SK-N-SH treated with all-trans-retinoic acid at 6 μM for 48 hours (cell line): ENCODE data around the gene TNNC2.

Experiments used
- ATAC-seq: fragments of 200-7000 bp; cut with Tn5 transposase; 3 replicates; pipeline ENCODE4 v1.9.1; 2020; ENCODE audit warnings: mild to moderate bottlenecking, moderate library complexity
- ARNTL ChIP-seq: fragments of 450-650 bp; formaldehyde crosslinking; IDR thresholded peaks from 2 replicates; pipeline ENCODE4 v1.5.0; 2020; ENCODE audit warnings: low read depth, mild to moderate bottlenecking, moderate library complexity, borderline replicate concordance
- BACH2 ChIP-seq: fragments of 250-450 bp; sonication (Bioruptor Pico); IDR thresholded peaks from 2 replicates; pipeline ENCODE4 v1.9.0; 2021; ENCODE audit warnings: mild to moderate bottlenecking, borderline replicate concordance
- CSDC2 ChIP-seq: fragments of 250-450 bp; sonication (Bioruptor Pico); IDR thresholded peaks from 2 replicates; pipeline ENCODE4 v1.5.0; 2020; ENCODE audit warnings: mild to moderate bottlenecking, moderate library complexity
- GLIS3 ChIP-seq: fragments of 250-450 bp; sonication (Bioruptor Pico); IDR thresholded peaks from 2 replicates; pipeline ENCODE4 v1.5.0; 2020; ENCODE audit warnings: mild to moderate bottlenecking, moderate library complexity
- ISL1 ChIP-seq: fragments of 250-450 bp; sonication (Bioruptor Pico); IDR thresholded peaks from 2 replicates; pipeline ENCODE4 v2.1.2; 2022; ENCODE audit warnings: mild to moderate bottlenecking, moderate library complexity
- PPARA ChIP-seq: fragments of 250-450 bp; sonication (Bioruptor Pico); IDR thresholded peaks from 2 replicates; pipeline ENCODE4 v1.5.0; 2020; ENCODE audit warnings: mild to moderate bottlenecking, borderline replicate concordance
- SNAI2 ChIP-seq: fragments of 250-450 bp; sonication (Bioruptor Pico); IDR thresholded peaks from 2 replicates; pipeline ENCODE4 v1.5.0; 2020; ENCODE audit warnings: mild to moderate bottlenecking, moderate library complexity
- TCF4 ChIP-seq: fragments of 250-450 bp; sonication (Bioruptor Pico); IDR thresholded peaks from 2 replicates; pipeline ENCODE4 v1.8.0; 2021; ENCODE audit warnings: mild to moderate bottlenecking, moderate library complexity, borderline replicate concordance
- TOX ChIP-seq: fragments of 250-450 bp; sonication (Bioruptor Pico); IDR thresholded peaks from 2 replicates; pipeline ENCODE4 v1.8.0; 2021; ENCODE audit warnings: mild to moderate bottlenecking, moderate library complexity, borderline replicate concordance
- ZC3H10 ChIP-seq: fragments of 250-450 bp; sonication (Bioruptor Pico); IDR thresholded peaks from 2 replicates; pipeline ENCODE4 v1.5.1; 2021; ENCODE audit warnings: mild to moderate bottlenecking, moderate library complexity
- ZFP3 ChIP-seq: fragments of 250-450 bp; sonication (Bioruptor Pico); IDR thresholded peaks from 2 replicates; pipeline ENCODE4 v1.5.0; 2020; ENCODE audit warnings: mild to moderate bottlenecking, moderate library complexity
- ZNF565 ChIP-seq: fragments of 450-650 bp; formaldehyde crosslinking; conservative IDR thresholded peaks from 2 replicates; pipeline ENCODE4 v1.5.0; 2020; ENCODE audit warnings: low read depth, mild to moderate bottlenecking, moderate library complexity
- ZNF8 ChIP-seq: fragments of 450-650 bp; formaldehyde crosslinking; IDR thresholded peaks from 2 replicates; pipeline ENCODE4 v1.5.0; 2020; ENCODE audit warnings: mild to moderate bottlenecking, moderate library complexity
- TF ChIP-seq, protein P1 (sequence below): fragments of 250-450 bp; sonication (Bioruptor Pico); IDR thresholded peaks from 2 replicates; pipeline ENCODE4 v1.8.0; 2020; ENCODE audit warnings: mild to moderate bottlenecking, moderate library complexity, borderline replicate concordance
- TF ChIP-seq, protein P2 (sequence below): fragments of 250-450 bp; sonication (Bioruptor Pico); IDR thresholded peaks from 2 replicates; pipeline ENCODE4 v1.8.0; 2021; ENCODE audit warnings: low read depth, mild to moderate bottlenecking, moderate library complexity, borderline replicate concordance
- TF ChIP-seq, protein P3 (sequence below): fragments of 250-450 bp; sonication (Bioruptor Pico); IDR thresholded peaks from 2 replicates; pipeline ENCODE4 v1.5.1; 2020; ENCODE audit warnings: low read depth, mild to moderate bottlenecking, moderate library complexity
- TF ChIP-seq, protein P4 (sequence below): fragments of 250-450 bp; sonication (Bioruptor Pico); IDR thresholded peaks from 2 replicates; pipeline ENCODE4 v1.5.1; 2021; ENCODE audit warnings: mild to moderate bottlenecking, moderate library complexity

TNNC2 gene

DNA sequence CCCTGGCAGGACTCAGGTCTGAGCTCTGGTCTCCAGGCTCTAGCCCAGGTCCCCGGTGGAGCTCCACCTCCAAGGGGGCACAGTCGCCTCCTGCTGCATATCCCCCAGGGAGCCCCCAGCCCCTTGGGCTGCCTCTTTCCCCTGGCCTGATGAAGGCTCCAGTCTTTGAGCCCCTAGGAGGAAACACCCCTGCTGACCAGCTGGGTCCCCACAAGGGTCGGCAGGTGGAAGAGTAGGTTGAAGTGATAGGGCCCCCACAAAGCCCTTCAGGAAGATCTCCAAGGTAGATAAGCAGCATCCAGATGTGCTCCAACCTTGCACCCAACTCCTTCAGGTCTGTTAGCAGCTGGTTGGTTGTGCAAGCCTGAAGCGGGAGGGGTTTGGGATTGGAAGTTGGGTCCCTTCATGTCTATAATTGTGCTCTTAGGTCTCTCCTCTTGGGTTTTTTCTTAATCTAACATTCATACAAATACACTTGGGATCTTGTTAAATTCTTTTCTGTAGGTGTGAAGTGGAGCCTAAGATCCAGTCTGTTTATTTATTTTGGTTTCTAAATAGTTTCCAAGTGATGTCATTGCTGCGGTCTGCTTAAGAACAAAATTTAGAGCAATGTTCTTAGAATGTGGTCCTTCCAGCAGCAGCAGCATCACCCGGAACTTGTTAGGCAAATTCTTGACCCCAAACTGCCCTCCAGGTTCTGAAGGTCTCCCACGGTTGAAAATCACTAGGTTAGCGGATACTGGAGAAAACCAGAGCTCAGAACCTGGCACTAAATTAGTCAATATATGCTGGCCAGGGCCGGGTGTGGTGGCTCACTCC lies 9.5 kb downstream of the TNNC2 start:
- TF ChIP-seq, protein P1, sequence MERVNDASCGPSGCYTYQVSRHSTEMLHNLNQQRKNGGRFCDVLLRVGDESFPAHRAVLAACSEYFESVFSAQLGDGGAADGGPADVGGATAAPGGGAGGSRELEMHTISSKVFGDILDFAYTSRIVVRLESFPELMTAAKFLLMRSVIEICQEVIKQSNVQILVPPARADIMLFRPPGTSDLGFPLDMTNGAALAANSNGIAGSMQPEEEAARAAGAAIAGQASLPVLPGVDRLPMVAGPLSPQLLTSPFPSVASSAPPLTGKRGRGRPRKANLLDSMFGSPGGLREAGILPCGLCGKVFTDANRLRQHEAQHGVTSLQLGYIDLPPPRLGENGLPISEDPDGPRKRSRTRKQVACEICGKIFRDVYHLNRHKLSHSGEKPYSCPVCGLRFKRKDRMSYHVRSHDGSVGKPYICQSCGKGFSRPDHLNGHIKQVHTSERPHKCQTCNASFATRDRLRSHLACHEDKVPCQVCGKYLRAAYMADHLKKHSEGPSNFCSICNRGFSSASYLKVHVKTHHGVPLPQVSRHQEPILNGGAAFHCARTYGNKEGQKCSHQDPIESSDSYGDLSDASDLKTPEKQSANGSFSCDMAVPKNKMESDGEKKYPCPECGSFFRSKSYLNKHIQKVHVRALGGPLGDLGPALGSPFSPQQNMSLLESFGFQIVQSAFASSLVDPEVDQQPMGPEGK (CRISPR knock-in tag) = no peak
- TF ChIP-seq, protein P2, sequence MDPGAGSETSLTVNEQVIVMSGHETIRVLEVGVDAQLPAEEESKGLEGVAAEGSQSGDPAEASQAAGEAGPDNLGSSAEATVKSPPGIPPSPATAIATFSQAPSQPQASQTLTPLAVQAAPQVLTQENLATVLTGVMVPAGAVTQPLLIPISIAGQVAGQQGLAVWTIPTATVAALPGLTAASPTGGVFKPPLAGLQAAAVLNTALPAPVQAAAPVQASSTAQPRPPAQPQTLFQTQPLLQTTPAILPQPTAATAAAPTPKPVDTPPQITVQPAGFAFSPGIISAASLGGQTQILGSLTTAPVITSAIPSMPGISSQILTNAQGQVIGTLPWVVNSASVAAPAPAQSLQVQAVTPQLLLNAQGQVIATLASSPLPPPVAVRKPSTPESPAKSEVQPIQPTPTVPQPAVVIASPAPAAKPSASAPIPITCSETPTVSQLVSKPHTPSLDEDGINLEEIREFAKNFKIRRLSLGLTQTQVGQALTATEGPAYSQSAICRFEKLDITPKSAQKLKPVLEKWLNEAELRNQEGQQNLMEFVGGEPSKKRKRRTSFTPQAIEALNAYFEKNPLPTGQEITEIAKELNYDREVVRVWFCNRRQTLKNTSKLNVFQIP = no peak
- TF ChIP-seq, all 23 proteins: peak for 0
- no peak for ATAC-seq

DNA sequence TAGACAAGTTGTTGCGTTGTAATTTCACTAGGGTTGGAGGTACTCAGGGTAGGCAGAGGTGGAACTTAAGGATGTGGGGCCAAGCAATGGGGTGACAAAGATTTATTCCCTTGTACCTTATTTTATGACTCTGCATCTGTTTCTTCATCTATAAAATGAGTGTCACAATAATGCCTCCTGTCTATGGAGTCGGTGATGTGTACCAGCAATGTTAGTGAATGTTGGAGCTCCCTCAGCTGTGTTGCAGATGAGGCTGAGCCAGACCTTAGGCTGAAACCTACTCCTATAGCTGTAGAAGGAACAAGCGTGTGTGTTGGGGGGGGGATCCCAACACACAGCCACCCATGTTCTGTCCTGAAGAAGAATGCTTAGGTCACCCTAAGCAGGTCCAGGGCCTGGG lies 10.2 kb downstream of the TNNC2 start:
- ATAC-seq = no peak
- TF ChIP-seq ISL1 (CRISPR knock-in tag) (no peak), PPARA (CRISPR knock-in tag) (no peak), ZFP3 (CRISPR knock-in tag) (no peak), TOX (no peak), ARNTL (CRISPR knock-in tag) (no peak), CSDC2 (CRISPR knock-in tag) (no peak), ZNF565 (no peak), SNAI2 (no peak), ZC3H10 (CRISPR knock-in tag) (no peak)
- TF ChIP-seq, protein P3, sequence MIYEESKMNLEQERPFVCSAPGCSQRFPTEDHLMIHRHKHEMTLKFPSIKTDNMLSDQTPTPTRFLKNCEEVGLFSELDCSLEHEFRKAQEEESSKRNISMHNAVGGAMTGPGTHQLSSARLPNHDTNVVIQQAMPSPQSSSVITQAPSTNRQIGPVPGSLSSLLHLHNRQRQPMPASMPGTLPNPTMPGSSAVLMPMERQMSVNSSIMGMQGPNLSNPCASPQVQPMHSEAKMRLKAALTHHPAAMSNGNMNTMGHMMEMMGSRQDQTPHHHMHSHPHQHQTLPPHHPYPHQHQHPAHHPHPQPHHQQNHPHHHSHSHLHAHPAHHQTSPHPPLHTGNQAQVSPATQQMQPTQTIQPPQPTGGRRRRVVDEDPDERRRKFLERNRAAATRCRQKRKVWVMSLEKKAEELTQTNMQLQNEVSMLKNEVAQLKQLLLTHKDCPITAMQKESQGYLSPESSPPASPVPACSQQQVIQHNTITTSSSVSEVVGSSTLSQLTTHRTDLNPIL (CRISPR knock-in tag) = no peak
- TF ChIP-seq, protein P2 = no peak

DNA sequence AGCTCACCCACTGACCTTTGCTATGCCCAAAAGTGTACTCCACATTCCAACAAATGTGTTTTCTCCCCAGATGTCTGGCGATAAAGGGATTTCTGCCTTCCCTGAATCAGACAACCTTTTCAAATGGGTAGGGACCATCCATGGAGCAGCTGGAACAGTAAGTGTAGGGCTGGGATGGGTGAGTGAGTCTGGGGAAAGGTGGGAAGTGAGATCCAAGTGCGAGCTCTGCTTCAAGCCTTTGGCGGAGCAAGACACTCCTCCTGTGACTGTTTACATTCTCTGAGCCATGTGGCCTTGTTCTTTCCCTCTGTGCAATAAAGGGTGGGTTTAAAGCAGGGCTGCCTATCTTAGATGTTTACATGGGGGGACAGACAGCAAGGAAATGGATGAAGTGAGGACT lies 12.8 kb downstream of the TNNC2 start:
- TF ChIP-seq CSDC2 (CRISPR knock-in tag) = no peak
- no peak for TF ChIP-seq TCF4 (CRISPR knock-in tag)
- no peak for TF ChIP-seq SNAI2
- TF ChIP-seq, protein P4, sequence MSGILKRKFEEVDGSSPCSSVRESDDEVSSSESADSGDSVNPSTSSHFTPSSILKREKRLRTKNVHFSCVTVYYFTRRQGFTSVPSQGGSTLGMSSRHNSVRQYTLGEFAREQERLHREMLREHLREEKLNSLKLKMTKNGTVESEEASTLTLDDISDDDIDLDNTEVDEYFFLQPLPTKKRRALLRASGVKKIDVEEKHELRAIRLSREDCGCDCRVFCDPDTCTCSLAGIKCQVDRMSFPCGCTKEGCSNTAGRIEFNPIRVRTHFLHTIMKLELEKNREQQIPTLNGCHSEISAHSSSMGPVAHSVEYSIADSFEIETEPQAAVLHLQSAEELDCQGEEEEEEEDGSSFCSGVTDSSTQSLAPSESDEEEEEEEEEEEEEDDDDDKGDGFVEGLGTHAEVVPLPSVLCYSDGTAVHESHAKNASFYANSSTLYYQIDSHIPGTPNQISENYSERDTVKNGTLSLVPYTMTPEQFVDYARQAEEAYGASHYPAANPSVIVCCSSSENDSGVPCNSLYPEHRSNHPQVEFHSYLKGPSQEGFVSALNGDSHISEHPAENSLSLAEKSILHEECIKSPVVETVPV = no peak
- TF ChIP-seq BACH2 (CRISPR knock-in tag) = no peak
- TF ChIP-seq, protein P1 (CRISPR knock-in tag) = no peak
- TF ChIP-seq GLIS3 (CRISPR knock-in tag) = no peak
- ATAC-seq = no peak

DNA sequence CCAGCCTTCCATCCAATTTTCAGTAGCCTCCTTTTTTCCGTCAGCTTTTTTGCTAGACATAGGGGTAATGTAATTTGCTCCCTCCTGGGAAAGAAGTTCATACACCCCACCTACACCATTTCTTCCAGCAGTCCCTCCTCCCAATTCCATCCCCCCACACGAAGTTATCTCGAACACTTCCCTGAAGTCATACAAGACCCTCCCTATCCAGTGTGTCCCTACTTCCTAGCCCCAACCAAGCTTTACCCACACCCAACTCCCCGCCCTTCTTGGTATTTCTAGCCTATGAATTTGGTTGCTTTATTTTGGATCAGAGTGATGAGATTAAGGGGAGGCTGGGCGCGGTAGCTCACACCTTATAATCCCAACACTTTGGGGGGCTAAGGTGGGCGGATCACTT lies 13.6 kb downstream of the TNNC2 start:
- TF ChIP-seq BACH2 (CRISPR knock-in tag) (no peak), ZC3H10 (CRISPR knock-in tag) (no peak), ZNF8 (CRISPR knock-in tag) (no peak), TOX (no peak)
- ATAC-seq = no peak
